GM21723 (cell line): ENCODE measurements around the gene CROCC.
"Not testable (repeated sequence)": the region's sequence is repeated elsewhere in the genome, so short reads cannot be mapped to it uniquely, and the experiment has no call there.

Experiments used
- ATAC-seq: cut with Tn5 transposase; IDR thresholded peaks from one replicate; pipeline ENCODE4 v1.9.1; 2021; ENCODE audit warnings: mild to moderate bottlenecking, moderate library complexity; ENCODE audit not compliant: unreplicated experiment

Gene CROCC

DNA sequence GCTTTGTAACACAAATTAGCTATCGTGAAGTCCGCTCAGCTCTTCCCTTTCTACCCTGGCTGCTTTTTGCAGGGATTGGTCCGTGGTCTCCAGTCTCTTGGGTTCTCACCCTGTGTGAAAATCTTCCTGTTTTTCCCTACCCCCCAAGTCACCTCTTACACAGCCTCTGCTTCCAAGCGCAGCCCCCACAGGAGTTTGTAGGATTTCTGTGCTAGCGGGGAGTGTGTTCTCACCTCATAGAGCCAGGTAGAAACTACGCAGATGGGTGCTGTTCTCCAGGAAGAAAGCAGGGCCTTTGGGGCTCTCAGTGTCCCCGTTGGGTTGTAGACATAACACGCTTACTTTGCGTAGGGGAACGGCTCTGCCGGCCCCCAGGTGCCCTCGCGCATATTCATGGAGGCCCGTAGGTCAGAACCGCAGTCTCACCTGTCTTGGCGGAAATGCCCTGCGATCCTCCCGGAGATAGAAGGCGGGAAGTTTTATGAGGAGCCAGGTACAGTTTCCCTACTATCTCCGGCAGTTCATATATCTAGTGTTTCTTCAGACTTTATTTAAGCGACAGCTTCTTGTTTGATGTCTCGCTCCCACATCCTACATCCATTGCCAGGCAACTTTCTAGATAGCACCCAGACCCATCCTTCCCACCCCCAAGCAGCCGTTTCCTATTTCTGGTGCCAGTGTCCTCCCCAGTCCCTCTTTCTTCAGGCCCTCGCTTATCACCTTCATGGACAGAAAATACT, 25.2 kb upstream of the CROCC start:
- not testable (repeated sequence) for ATAC-seq

DNA sequence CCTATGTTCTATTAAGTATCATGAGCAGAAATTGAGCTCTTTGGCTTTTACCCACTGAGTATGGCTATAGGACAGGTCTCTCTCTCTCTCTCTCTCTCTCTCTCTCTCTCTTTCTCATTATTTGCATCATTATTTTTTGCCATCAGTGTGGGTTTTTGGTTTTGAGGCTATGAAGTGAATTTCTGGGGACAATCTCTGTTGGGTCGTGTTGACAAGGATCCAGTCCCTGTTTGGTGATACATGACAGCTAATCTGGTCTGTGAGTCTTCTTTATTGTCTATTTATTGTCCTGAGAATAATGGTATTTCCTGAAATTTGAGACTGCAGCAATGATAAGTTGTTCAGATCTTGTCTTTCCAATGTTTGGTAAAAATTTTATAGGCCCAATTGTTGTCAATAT, 24.1 kb upstream of the CROCC start:
- ATAC-seq = not testable (repeated sequence)

DNA sequence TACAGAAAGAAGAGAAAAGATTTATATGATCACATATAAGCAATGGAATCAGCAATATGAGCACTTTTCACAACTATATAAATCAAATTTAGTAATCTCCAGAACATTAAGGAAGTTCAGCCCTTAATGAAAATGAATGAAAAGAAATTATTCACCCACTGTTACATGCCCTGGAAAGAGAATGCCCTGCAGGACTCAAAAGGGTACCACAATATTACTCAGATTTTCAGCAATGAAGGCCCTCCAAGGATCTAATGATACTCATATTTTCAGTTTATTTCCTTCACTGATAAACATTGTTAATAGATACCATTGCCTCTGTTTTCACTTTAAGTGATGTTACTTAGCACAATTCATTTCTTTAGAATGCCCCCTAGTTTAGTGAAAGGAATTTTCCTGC, 23.4 kb upstream of the CROCC start:
- ATAC-seq = not testable (repeated sequence)

DNA sequence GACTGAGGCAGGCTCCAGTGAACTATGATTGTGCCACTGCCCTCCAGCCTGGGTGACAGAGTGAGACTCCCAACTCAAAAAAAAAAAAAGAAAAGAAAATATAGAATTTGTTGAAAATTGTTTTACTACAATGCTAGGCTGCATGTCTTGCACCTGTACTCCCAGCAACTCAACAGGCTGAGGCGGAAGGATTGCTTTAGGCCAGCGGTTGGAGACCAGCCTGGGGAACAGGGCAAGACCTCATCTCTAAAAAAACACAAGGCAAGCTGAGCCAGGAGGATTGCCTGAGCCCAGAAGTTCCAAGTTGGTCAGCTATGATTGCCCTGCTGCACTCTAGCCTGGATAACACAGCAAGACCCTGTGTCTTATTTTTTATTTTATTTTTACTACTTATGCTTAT, 22.7 kb upstream of the CROCC start:
- ATAC-seq = not testable (repeated sequence)

DNA sequence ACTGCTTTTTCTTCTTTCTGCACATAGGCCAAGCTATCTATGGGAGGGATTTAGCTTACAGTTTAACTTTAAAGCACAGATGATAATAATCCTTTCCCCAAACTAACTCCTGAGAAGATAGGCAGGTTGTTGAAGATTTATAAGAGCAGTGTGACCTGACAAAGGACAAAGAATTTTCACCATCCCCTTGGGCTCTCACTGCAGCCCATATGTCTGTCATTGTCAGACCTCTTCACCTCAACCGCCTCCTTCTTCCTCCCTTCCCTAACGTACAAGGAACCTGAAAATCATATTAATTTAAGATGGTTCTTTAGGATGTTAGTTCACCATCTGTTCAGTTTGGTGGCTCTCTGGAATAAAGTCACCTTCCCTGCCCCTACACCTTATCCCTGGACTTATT, 21.0 kb upstream of the CROCC start:
- no peak for ATAC-seq

DNA sequence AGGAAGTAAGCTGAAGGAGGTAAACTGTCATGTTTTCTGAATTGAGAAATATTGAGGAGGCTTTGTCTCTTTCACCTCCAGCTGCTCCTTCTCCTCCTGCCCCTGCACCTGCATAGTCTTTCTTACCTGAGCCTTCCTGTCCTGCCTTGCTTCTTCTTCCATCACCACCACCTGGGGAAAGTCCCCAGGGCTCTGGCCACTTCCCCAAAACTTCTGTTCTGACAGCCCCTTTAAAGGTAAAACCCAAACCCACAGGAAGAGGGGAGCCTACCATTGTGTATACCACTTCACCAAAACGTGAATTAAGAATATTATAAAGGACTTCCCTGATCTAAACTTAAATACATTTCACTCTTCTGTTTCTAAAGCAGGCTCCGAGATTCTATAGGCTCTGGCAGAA, 20.4 kb upstream of the CROCC start:
- ATAC-seq = not testable (repeated sequence)

DNA sequence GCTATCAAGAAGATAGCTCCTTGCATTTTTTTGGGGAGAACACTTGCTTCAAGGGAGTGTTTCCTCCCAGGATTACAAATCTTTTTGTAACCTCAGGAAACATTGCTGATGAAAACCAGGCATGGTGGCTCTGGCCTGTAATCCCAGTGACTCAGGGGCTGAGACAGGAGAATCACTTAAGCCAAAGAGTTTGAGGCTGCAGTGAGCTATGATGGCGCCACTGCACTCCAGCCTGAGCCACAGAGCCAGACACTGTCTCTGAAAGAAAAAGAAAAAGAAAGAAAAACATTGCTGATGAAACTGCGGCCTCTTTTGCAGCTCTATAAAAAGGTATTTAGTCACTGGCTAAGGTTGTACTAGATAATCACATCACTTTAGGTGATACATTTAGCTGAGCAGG, 18.7 kb upstream of the CROCC start:
- no peak for ATAC-seq

DNA sequence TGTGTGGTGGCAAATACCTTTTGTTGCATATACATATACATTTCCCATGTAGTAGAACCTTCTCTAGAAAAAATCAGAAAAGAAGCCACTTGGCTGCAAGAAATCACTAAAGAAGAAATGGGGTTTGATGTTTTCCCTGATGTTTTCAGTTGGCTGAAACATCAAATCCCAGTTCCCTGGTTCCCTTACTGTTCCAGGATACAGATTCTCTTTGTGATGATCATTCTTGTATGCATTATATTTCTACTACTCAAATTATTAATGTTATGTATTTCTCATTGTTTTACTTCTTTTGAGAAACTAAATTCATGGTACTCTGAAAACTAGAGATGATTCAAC, 18.3 kb upstream of the CROCC start:
- ATAC-seq = no peak

DNA sequence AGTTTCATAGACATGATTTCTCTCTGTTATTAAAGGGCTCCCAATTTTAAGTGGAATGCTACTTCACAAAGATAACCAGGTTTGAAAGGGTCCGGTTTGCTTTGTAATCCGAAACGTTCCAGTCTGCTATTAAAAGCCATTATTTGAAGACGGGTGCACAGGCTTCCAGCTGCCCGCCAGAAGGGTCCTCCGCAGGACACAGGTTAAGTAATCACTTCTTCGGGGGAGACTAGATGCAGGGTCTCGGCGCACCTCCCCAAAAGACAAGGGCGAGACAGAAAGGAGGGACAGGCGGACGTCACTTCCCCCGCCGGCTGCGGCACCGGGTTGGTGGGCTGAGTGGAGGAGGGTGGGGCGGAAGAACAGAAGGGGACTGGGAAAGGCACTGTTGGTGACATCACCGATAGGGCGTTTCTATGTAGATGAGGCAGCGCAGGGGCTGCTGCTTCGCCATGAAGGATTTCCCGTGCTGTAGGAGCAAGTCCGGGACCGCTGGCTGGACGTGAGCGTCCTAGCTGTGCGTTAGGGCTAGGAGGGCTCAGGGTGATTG, 17.1 kb upstream of the CROCC start:
- ATAC-seq = peak; percentile 87

DNA sequence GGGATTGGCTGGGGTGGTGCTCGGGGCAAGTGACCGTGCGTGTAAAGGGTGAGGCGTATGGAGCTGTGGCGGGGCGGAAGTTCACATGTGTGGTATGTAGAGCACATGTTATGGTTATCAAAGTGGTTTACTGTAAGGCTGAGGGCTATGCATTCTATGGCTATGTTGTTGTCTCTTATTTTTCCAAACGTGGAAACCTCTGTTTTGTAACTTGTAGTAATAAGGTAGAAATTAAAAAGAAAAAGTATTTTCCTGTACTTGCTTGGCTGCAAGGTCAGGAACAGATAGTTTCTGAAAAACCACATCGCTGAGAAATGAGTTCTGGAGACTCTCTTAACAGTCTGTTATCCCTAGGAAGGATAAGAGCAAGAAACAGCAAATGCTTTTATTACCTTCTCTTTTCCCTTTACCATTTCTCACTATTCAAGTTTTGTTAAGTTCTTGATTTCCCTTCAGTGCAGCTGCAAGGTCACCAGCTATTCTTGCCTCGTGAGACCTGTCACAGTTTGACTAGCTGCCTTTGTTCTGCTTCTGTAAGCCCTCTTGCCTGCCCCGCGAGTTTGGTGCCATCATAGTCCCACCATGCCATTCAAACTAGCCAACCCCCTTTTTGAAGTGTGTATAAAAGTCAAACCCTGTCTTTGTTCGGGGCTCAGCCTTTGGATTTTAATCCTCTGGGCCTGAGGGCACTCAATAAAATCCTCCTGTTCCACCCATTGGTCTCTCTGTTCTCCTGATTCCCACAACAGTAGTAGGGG, 16.4 kb upstream of the CROCC start:
- ATAC-seq = peak; percentile 78

DNA sequence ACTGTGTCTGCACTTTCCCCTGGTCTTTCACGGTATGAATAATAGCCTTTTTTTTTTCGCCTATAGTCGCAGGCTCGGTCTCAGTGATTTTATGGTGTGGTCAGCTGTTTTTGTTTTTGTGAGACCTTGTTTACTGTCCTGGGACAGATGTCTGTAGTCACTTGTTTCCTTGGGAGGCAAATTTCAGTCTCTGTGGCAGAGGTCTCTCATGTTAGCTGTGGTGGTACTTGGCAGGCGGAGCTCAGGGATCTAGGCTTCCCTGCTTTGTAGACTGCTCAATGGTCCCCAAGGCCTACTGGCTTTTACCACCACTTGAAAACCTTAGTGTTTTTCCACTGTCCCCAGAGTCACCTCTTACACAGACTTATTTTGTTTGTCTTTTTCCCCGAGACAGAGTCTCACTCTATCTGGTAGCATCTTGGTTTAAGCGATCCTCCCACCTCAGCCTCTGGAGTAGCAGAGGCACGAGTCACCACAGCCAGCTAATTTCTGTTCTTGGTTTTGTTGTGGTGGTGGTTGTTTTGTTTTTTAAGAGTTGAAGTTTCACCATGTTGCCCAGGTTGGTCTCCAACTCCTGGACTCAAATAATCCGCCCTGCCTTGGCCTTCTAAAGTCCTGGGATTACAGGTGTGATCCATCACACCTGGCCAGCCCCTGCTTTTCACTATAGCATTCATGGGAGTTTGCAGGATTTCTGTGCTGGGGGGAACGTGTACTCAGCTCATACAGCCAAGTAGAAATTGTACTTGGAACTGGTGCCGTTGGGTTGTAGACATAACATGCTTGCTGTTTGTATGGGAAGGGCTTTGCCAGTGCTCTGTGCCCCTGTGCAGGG, 15.6 kb upstream of the CROCC start:
- no peak for ATAC-seq

DNA sequence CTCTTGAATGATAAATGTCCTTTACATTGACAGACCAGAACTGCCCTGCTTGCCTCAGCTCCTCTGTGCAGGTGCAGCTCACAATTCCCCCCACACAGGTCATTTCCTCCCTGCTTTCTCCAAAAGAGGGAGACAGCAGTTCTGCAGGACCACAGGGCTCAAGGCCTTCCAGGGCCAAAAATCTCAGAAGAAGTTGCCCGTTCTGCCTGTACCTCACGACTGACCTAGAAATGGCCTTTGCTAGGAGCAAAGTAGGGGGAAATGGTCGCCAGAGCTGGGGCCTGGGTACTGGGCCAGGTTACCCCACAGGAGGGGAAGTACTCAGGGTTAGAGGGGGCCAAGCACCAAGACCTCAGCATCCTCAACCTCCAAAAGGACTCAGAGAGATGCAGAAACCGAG, 14.9 kb upstream of the CROCC start:
- ATAC-seq = no peak

DNA sequence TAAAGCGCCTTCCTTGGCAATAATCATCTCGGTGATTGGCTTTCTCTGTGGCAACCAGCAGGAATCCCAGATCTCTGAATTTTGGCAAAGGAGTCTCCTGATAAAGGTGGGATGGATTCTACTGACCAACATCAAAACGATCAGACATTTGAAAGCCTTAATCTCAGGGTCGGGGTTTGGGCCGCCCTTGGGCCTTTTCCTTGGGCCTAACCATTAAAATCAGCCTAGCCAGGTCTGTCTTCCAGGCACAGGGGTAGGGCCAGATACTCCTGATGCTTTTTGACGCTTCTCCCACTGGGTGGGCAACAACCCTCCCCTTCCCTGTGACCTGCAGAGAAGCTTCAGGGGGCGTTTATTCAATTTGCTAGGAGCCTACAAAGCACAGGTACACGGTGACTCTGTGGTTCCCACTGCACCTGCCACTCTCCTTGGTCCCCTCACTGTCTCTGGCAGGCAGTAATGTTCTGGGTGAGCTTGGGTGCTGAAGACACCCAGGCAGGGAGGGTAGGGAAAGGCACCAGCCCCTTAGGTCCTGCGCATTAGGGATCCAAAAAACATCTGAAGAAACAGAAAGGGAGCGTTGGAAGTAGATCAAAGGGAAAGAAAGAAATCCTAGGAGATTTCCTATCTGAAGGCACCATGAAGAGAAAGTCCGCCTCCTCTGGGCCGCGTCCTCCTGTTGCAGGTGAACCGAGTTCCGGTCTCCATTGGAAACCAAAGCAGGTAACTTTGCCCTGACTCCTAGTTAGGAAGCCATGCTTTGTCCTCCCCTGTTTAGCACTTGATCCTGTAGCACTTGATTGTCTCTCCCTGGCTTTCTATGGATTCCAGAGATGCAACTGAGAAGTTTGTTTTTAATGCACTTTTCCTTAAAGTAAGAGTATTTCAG, 13.6 kb upstream of the CROCC start:
- no peak for ATAC-seq

DNA sequence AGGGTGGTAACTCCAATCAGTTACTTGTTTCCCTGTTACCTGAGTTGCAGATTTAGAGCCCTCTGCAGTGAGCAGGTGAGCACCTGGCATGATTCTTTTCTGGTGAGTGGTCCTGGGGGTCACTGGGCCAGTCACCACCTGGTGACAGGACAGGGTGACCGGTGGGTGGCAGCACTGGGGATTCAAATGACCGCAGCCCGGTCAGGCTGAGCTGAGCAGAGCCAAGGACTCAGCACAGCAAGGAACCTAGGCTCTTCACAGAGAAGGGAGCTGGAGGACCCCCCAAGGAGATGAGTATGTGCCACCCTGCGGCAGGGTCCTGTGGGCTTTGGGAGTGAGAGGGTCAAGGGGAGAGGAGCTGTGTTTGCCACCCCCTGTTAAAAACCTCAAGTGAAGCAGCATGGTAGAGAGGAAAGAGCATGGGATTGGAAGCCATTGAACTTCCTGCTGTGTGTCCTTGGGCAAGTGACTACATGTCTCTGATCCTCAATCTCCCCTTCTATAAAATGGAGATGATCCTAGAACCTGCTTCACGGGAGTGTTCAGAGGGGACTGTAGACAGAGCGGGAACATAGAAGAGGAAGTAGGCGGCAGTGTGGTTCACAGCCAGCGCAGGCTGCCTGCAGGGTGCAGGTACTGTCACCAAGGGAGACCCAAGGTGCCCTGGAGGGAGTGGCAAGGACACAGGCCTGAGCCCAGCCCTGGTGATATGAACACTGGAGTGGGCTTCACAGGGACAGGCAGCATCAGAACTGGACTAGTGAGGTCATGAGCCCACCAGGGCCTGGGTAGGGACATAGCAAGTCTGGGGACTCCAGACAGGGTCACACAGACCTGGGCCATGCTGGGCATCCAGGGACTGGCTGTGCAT, 9.6 kb upstream of the CROCC start:
- ATAC-seq = not testable (repeated sequence)

DNA sequence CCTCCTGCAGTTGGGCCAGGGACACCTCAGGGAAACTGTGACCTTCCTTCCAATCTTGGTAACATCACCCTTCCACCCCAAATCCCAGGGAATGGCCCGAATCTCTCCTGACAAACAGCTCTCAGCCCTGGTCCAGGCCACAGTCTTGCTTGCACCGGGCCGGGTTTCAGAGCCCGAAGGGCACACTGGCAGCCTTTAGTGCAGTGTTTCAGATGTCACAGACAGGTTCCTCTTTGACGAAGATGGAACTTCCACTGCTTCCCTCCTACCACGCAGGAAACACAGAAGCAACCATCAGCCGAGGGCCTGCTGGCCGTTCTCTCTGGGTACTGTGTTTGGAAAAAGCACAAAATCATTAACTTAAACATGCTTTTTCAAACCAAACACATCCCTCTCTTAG, 9.0 kb upstream of the CROCC start:
- ATAC-seq = not testable (repeated sequence)

DNA sequence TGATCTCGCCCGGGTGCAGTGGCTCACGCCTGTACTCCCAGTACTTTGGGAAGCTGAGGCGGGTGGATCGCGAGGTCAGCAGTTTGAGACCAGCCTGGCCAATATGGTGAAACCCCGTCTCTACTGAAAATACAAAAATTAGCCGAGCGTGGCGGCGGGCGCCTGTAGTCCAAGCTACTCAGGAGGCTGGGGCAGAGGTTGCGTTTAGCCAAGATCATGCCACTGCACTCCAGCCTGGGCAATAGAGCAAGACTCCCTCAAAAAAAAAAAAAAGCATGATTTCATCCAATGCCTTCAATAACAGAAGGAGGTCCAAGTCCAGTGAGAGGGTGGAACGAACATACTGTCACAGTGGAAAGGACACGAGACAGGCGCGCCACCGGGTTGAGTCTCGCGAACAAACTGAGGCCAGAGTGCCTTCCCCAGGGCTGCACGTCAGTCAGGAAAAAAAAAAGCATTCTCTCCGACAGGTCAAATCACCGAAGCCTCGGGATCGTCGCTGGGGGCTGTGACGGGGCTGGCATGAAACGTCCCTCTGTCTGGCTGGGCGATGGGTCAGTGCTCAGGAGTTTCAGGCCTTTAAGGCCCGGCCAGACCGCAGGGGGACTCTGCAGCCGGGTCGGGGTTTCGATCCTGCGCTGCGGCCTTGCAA, 8.4 kb upstream of the CROCC start:
- ATAC-seq = no peak

DNA sequence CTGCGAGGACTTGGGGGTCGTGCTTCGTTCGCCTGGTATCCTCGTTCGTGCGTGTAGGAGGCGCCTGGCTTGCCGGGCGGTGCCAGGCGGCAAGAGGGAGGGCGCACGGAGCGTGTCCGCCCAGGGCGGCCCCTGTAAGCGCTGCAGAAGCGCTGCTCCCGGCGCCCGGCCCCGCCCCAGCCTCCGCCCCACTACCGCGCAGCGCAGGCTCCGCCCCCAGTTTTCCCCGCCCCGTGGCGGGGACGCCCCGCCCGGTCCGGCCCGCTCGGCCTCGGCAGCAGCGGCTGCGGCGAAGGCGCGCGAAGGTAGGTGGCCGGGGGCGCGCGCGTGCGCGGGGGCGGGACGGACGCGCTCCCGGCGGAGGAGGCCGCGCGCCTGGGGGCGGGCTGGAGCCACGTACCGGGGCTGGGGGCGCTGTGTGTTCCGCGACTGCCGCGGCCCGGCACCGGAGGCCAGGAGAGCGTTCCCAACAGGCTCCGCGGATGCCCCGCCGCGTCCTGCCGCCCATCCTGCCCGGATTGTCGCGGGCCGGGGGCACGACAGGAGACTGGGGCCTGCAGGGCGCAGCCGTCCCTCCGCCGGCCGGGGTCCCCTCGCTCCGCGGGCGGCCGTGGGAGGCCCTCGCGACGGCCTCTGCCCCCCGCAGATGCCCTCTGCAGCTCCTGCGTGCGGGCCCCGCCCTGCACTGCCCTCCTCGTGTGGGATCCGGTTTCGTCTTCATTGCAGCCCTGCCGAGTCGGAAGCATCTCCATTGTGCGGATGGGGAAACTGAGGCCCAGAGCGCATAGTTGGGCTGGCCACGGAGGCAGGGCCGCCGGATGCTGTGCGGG, 7.7 kb upstream of the CROCC start:
- peak; percentile 85 for ATAC-seq
